ENCODE data around the gene KCNAB1.
"Not testable (repeated sequence)": the region's sequence is repeated elsewhere in the genome, so short reads cannot be mapped to it uniquely, and the experiment has no call there.

The KCNAB1 gene

GRCh38 chr3:156120528-156121251 lies at the start of gene KCNAB1:
Gene KCNAB1, plus strand, starts transcription at chr3:156120578.
- no peak for DNase-seq (ENCODE audit: low read depth)
- no peak for TF ChIP-seq CTCF (IDR thresholded peaks at IDR 0.05; ENCODE audit: control insufficient read depth, insufficient read depth, low read depth, low read length, missing control alignments)

GRCh38 chr3:156071031-156071430 lies 49.3 kb upstream of the KCNAB1 start:
- no peak for DNase-seq (ENCODE audit: low read depth)
- TF ChIP-seq CTCF (IDR thresholded peaks at IDR 0.05; ENCODE audit: control insufficient read depth, insufficient read depth, low read depth, low read length, missing control alignments): no peak
- no peak overlapping the region for H3K4me3 ChIP-seq (ENCODE audit: control insufficient read depth, low read depth, low read length)

More at GRCh38 chr3:156120528-156121251, at the start of gene KCNAB1:
- H3K4me3 ChIP-seq (ENCODE audit: control insufficient read depth, low read depth, low read length): no peak within 1 kb of the TSS

DNA sequence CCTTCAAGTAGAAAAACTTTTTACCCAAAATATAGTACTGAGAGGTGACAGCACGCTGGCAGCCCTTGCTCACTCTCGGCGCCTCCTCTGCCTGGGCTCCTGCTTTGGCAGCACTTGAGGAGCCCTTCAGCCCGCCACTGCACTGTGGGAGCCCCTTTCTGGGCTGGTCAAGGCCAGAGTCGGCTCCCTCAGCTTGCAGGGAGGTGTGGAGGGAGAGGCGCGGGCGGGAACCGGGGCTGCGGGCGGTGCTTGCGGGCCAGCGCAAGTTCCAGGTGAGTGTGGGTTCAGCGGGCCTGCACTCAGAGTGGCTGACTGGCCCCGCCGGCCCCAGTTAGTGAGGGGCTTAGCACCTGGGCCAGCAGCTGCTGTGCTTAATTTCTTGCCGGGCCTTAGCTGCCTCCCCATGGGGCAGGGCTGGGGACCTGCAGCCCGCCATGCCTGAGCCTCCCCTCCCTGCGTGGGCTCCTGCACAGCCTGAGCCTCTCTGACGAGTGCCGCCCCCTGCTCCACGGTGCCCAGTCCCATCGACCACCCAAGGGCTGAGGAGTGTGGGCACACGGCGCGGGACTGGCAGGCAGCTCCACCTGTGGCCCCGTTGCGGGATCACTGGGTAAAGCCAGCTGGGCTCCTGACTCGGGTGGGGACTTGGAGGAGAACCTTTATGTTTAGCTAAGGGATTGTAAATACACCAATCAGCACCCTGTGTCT lies 47.3 kb upstream of the KCNAB1 start:
- not testable (repeated sequence) for DNase-seq (ENCODE audit: low read depth); H3K4me3 ChIP-seq (ENCODE audit: control insufficient read depth, low read depth, low read length)

- no peak overlapping the region for H3K4me3 ChIP-seq (ENCODE audit: control insufficient read depth, low read depth, low read length)
- TF ChIP-seq CTCF (IDR thresholded peaks at IDR 0.05; ENCODE audit: control insufficient read depth, insufficient read depth, low read depth, low read length, missing control alignments): no peak
- DNase-seq (ENCODE audit: low read depth): no peak
These were observed 30.3 kb upstream of the KCNAB1 start for GRCh38 chr3:156090126-156090525.

GRCh38 chr3:156093964-156094363 lies 26.4 kb upstream of the KCNAB1 start:
- no peak for TF ChIP-seq CTCF (IDR thresholded peaks at IDR 0.05; ENCODE audit: control insufficient read depth, insufficient read depth, low read depth, low read length, missing control alignments)
- H3K4me3 ChIP-seq (ENCODE audit: control insufficient read depth, low read depth, low read length): no peak overlapping the region
- no peak for DNase-seq (ENCODE audit: low read depth)

- TF ChIP-seq CTCF (IDR thresholded peaks at IDR 0.05; ENCODE audit: control insufficient read depth, insufficient read depth, low read depth, low read length, missing control alignments): no peak
These were observed 26.0 kb upstream of the KCNAB1 start for GRCh38 chr3:156094391-156094790.

DNA sequence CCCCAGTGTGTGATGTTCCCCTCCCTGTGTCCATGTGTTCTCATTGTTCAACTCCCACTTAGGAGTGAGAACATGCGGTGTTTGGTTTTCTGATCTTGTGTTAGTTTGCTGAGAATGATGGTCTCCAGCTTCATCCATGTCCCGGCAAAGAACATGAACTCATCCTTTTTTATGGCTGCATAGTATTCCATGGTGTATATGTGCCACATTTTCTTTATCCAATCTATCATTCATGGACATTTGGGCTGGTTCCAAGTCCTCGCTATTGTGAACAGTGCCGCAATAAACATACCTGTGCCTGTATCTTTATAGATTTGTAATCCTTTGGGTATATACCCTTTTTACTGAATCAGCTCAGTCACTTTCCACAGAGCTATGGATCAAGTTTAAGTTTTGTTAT lies 24.7 kb upstream of the KCNAB1 start:
- not testable (repeated sequence) for DNase-seq (ENCODE audit: low read depth)

More at GRCh38 chr3:156094391-156094790, 26.0 kb upstream of the KCNAB1 start:
- no peak overlapping the region for H3K4me3 ChIP-seq (ENCODE audit: control insufficient read depth, low read depth, low read length)
- no peak for DNase-seq (ENCODE audit: low read depth)

More for the DNA sequence above, 24.7 kb upstream of the KCNAB1 start:
- not testable (repeated sequence) for H3K4me3 ChIP-seq (ENCODE audit: control insufficient read depth, low read depth, low read length)

Data from AG09309 (cell line).